ENCODE results near the gene KCNK3.
A peak's percentile ranks its signal among the peaks of the same experiment; 100 is the strongest.
"Not testable (repeated sequence)": the region's sequence is repeated elsewhere in the genome, so short reads cannot be mapped to it uniquely, and the experiment has no call there.

The KCNK3 gene

GRCh38 chr2:26760991-26761390 lies 68.5 kb downstream of the KCNK3 start:
- not testable (repeated sequence) for DNase-seq

GRCh38 chr2:26763019-26763418 lies 70.5 kb downstream of the KCNK3 start:
- no peak for DNase-seq

GRCh38 chr2:26764078-26764887 lies 71.8 kb downstream of the KCNK3 start, which contains the start of gene SLC35F6:
Gene SLC35F6, plus strand, starts transcription at chr2:26764284. Its CDS starts 66 bp downstream, at chr2:26764350.
- peak; percentile 62 for DNase-seq

- no peak for DNase-seq
Observed at GRCh38 chr2:26764906-26765305, 72.4 kb downstream of the KCNK3 start.

GRCh38 chr2:26765475-26766200 lies 73.1 kb downstream of the KCNK3 start:
- DNase-seq, result no peak

GRCh38 chr2:26767129-26767528 lies 74.6 kb downstream of the KCNK3 start:
- DNase-seq, result no peak

- no peak for DNase-seq
Observed at GRCh38 chr2:26767894-26768487, 75.5 kb downstream of the KCNK3 start.

- no peak for DNase-seq
Observed at GRCh38 chr2:26768759-26769088, 76.2 kb downstream of the KCNK3 start.

- no peak for DNase-seq
Observed at GRCh38 chr2:26769089-26769761, 76.7 kb downstream of the KCNK3 start.

- DNase-seq, result no peak
Observed at GRCh38 chr2:26770986-26771586, 78.6 kb downstream of the KCNK3 start.

GRCh38 chr2:26772064-26773001 lies 79.8 kb downstream of the KCNK3 start:
- no peak for DNase-seq

- DNase-seq, result no peak
Observed at GRCh38 chr2:26776195-26776800, 83.8 kb downstream of the KCNK3 start.

GRCh38 chr2:26778098-26778497 lies 85.6 kb downstream of the KCNK3 start:
- DNase-seq, result no peak

GRCh38 chr2:26778507-26778906 lies 86.0 kb downstream of the KCNK3 start:
- no peak for DNase-seq

- no peak for DNase-seq
Observed at GRCh38 chr2:26780203-26780760, 87.8 kb downstream of the KCNK3 start.

All from NCI-H1105 (cell line).